ENCODE data around the gene TBC1D21.

DNA sequence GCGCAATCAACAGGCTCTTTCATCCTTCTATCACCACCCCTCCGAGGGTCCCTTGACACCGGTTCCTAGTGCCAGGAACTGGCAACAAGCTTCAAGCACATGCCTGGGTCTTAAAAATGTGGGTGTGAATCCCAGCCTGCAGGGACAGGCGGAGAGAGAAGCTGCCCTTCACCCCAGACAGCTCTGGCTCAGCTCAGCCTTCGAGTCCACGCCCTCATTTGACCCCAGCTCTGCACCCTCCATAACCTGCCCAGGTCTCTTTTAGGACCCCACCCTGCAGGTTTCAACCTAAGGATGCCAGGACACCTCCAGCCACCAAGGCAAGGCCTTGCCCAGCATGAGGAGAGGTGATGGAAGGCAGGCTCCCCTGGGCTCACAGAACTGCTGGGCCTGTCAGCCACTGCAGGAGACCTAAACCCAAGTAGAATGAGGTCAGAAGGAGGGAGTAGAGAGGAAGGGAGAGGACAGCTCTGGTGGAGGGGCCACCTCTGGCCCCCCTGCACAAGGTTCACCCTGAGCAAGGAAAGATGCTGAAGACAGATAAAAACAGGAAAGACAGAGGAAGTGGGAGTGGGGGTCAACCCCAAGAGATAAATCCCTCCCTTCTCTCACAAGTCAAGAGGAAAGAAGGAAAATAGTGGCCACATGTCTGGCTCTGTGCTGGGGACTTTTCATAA lies 50.3 kb downstream of the TBC1D21 start:
- no peak for TF ChIP-seq POLR2A (IDR thresholded peaks at IDR 0.05; ENCODE audit: low read depth, low read length)
- TF ChIP-seq PAX5 (IDR thresholded peaks at IDR 0.05; ENCODE audit: insufficient read depth, low read length, severe bottlenecking), result no peak
- TF ChIP-seq POLR2AphosphoS5 (IDR thresholded peaks at IDR 0.05; ENCODE audit: low read depth, low read length), result no peak
- TF ChIP-seq TAF1 (IDR thresholded peaks at IDR 0.05; ENCODE audit: low read depth, low read length), result no peak
- no peak for TF ChIP-seq POU2F2 (IDR thresholded peaks at IDR 0.05; ENCODE audit: low read depth, low read length)
